Endodermal cell (in vitro differentiated cells): ENCODE measurements around the gene ZNF217. TPM values are rescaled to one million over a fixed set of nuclear protein-coding genes. Genes with fewer than 3 reads are reported as not detected.
"Not testable (repeated sequence)": the region's sequence is repeated elsewhere in the genome, so short reads cannot be mapped to it uniquely, and the experiment has no call there.

Experiments
- DNase-seq: peaks from one replicate; pipeline ENCODE4 v3.0.0-alpha.2; 2017
- H3K27ac ChIP-seq: 2 replicates; pipeline ENCODE4 v1.5.1; 2013; ENCODE audit warnings: mild to moderate bottlenecking, low read depth, low read length, moderate library complexity
- H3K27me3 ChIP-seq: 2 replicates; pipeline ENCODE4 v1.6.1; 2013; ENCODE audit warnings: mild to moderate bottlenecking, low read length, moderate library complexity; ENCODE audit not compliant: insufficient read depth, control insufficient read depth, poor library complexity, severe bottlenecking
- H3K36me3 ChIP-seq: 2 replicates; pipeline ENCODE4 v1.7.0; 2013; ENCODE audit warnings: mild to moderate bottlenecking, low read length, moderate library complexity; ENCODE audit not compliant: control insufficient read depth, insufficient read depth
- H3K4me1 ChIP-seq: one replicate; pipeline ENCODE4 v1.7.0; 2013; ENCODE audit warnings: low read length; ENCODE audit not compliant: control insufficient read depth, insufficient read depth
- H3K4me3 ChIP-seq: 2 replicates; pipeline ENCODE4 v1.5.1; 2013; ENCODE audit warnings: mild to moderate bottlenecking, low read length, moderate library complexity
- H3K9ac ChIP-seq: 2 replicates; pipeline ENCODE4 v1.6.1; 2013; ENCODE audit warnings: mild to moderate bottlenecking, low read length, moderate library complexity; ENCODE audit not compliant: poor library complexity, severe bottlenecking; ENCODE audit errors: extremely low read depth
- H3K9me3 ChIP-seq: 2 replicates; pipeline ENCODE4 v1.6.1; 2013; ENCODE audit warnings: mild to moderate bottlenecking, low read length, moderate library complexity; ENCODE audit not compliant: control insufficient read depth
- H3K27ac Mint-ChIP-seq: 2 replicates; pipeline ENCODE4 v1.8.0; 2020; ENCODE audit warnings: mixed read lengths
- H3K27me3 Mint-ChIP-seq: 2 replicates; pipeline ENCODE4 v1.8.0; 2021; ENCODE audit warnings: mild to moderate bottlenecking, mixed read lengths; ENCODE audit not compliant: insufficient read depth
- H3K36me3 Mint-ChIP-seq: 2 replicates; pipeline ENCODE4 v1.8.0; 2020; ENCODE audit warnings: low read depth, mixed read lengths
- H3K4me1 Mint-ChIP-seq: 2 replicates; pipeline ENCODE4 v1.8.0; 2020; ENCODE audit warnings: mixed read lengths
- H3K4me3 Mint-ChIP-seq: 2 replicates; pipeline ENCODE4 v1.8.0; 2020; ENCODE audit warnings: mild to moderate bottlenecking, moderate library complexity, mixed read lengths
- H3K9me3 Mint-ChIP-seq: 2 replicates; pipeline ENCODE4 v1.8.0; 2020; ENCODE audit warnings: mild to moderate bottlenecking, mixed read lengths
- WGBS, 2 experiments: methylation state at CpG; one replicate each; pipeline versions ENCODE4 v1.1.5 to v1.1.7; 2013; ENCODE audit warnings: missing lambda C conversion rate in 2 of 2, mixed read lengths in 1 of 2; ENCODE audit not compliant: insufficient coverage in 1 of 2, insufficient read length in 1 of 2; 5-methylcytosine and 5-hydroxymethylcytosine counted together
- total RNA-seq, 2 donors: library from RNA; stranded (reverse); fragmentation: NEBNext Ultra II Directional in 1 of 2; extraction: Animal tissue kit (Norgen Biotek cat#: 25700) in 1 of 2; gene quantifications; 2 replicates in 1 of 2; 3 replicates in 1 of 2; pipeline ENCODE4 v1.2.1, GENCODE V29; 2021
- TF ChIP-seq, protein P1 (sequence below): fragments of 200-600 bp; sonication (generic); conservative IDR thresholded peaks from 2 replicates; pipeline ENCODE4 v1.5.0; 2021; ENCODE audit warnings: antibody characterized with exemption, mild to moderate bottlenecking

ZNF217 gene
- total RNA-seq, 2 donors from 2014 or later: 100 to 123 TPM

DNA sequence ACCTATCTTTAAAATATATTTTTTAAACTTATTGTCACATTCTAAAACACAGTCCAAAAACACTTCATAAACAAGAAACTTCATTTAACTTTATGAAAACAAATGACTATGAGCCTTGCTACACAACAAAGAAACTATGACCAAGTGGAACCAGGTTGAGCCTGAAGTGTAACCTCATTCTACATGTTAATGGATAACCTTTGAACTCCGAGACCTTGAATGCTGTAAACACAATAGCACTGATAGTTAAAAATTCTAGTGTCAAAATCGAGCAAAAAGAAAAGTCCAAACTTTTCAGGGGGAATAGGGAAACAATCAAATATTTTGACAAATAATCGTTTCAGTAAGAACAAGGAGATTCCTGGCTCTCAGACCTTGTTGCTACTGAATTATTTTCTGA is 2.1 kb upstream of the ZNF217 start:
- H3K27me3 ChIP-seq, H3K27me3 Mint-ChIP-seq, DNase-seq, H3K36me3 Mint-ChIP-seq, H3K9me3 Mint-ChIP-seq, H3K9me3 ChIP-seq, H3K36me3 ChIP-seq, H3K27ac ChIP-seq: not testable (repeated sequence)
- Mint-ChIP-seq H3K4me1 (peaks cover 52% of the 10 kb centered on the region), H3K4me3 (peak overlapping the region; percentile 89), H3K27ac (peak overlapping the region; percentile 87)
- Histone ChIP-seq H3K4me3 (peak overlapping the region; percentile 100), H3K9ac (peak overlapping the region; percentile 91), H3K4me1 (peaks cover 14% of the 10 kb centered on the region)
- 40% methylated on average over 1 of the region's 3 CpGs; no CpG with 5 or more reads in 1 of the 2 experiments for WGBS, 2 experiments

DNA sequence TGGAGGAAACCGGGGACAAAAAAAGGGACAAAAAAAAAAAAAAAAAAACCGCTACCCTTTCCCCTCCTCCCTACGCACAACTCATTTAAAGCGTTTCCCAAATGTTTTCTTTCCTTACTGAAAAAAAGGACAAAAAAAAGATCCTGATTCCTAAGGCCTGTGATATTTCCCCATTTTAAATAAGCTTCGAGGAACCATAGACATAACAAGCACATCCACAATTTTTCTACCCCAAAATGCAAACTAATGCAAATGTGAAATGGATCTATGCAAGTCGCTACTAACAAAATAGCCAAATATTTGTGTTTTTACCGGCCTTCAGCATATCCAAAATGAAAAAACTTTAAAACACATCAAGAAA is 1.4 kb upstream of the ZNF217 start:
- peak overlapping the region; percentile 94 for H3K27ac Mint-ChIP-seq
- Histone ChIP-seq H3K4me1 (peaks cover 13% of the 10 kb centered on the region), H3K9me3 (no peaks in the 10 kb centered on the region), H3K9ac (peak overlapping the region; percentile 91), H3K36me3 (no peaks in the 10 kb centered on the region), H3K27ac (peak overlapping the region; percentile 80), H3K27me3 (no peaks in the 10 kb centered on the region), H3K4me3 (peak overlapping the region; percentile 100)
- TF ChIP-seq, protein P1, sequence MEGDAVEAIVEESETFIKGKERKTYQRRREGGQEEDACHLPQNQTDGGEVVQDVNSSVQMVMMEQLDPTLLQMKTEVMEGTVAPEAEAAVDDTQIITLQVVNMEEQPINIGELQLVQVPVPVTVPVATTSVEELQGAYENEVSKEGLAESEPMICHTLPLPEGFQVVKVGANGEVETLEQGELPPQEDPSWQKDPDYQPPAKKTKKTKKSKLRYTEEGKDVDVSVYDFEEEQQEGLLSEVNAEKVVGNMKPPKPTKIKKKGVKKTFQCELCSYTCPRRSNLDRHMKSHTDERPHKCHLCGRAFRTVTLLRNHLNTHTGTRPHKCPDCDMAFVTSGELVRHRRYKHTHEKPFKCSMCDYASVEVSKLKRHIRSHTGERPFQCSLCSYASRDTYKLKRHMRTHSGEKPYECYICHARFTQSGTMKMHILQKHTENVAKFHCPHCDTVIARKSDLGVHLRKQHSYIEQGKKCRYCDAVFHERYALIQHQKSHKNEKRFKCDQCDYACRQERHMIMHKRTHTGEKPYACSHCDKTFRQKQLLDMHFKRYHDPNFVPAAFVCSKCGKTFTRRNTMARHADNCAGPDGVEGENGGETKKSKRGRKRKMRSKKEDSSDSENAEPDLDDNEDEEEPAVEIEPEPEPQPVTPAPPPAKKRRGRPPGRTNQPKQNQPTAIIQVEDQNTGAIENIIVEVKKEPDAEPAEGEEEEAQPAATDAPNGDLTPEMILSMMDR: no peak
- no peaks in the 10 kb centered on the region for H3K9me3 Mint-ChIP-seq
- H3K36me3 Mint-ChIP-seq: no peaks in the 10 kb centered on the region
- no peaks in the 10 kb centered on the region for H3K27me3 Mint-ChIP-seq
- DNase-seq: no peak
- H3K4me1 Mint-ChIP-seq: peaks cover 51% of the 10 kb centered on the region
- WGBS, 2 experiments: 4 to 8% methylated on average over 2 to 7 of the region's 7 CpGs
- H3K4me3 Mint-ChIP-seq: peak overlapping the region; percentile 89

DNA sequence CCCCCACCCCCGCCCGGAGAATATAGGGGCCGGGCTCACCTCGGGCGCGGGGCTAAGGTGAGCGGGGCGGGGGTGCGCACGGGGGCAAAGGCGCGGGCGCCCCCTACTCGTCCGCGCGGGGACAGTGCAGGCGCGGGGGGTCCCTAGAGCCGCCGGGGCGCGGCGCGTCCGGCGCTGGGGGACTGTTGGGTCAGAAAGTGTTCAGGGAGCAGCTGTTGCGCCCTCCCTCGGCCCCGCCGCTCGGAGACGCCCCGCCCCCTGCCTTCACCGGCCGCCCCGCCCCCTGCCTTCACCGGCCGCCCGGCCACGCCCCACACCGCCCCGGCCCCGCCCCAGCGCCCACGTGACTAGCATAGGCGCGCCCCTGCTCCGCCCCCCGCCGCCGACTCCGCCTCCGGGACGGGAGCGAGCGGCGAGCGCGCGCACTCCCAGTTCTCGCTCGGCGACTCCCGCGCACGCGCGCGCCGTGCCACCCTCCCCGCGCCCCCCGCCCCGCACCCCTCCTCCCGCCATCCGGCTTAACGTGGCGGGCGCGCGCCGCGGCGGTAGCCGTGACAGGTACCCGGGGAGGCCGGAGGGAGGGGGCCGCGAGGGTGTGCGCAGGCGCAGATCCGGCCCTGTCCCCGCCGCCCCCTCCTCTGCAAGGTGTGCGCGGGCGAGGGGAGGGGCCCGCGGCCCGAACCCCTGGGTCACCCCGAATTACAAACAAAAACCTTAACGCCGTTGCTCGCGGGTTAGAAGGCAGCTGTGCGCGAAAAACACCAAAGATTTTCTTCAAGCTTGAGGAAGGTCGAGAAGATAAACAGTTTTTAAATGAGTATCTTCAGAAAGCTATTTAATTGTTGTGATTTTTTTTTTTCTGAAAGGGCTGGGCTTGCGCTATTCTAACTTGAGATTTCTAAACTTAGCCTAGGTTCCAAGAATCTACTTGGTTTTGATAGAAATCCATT is 704 bp upstream of the ZNF217 start:
- 0 to 2% methylated on average over 6 to 101 of the region's 110 CpGs for WGBS, 2 experiments

More for the DNA sequence above, 704 bp upstream of the ZNF217 start:
- Histone ChIP-seq H3K27me3 (no peaks in the 10 kb centered on the region), H3K4me3 (peak overlapping the region; percentile 100), H3K27ac (peak overlapping the region; percentile 90), H3K4me1 (peaks cover 7% of the 10 kb centered on the region), H3K9ac (peak overlapping the region; percentile 91), H3K9me3 (no peaks in the 10 kb centered on the region), H3K36me3 (no peaks in the 10 kb centered on the region)
- DNase-seq: peak; percentile 99
- H3K9me3 Mint-ChIP-seq: no peaks in the 10 kb centered on the region
- H3K27ac Mint-ChIP-seq: peak overlapping the region; percentile 94
- peaks cover 50% of the 10 kb centered on the region for H3K4me1 Mint-ChIP-seq
- TF ChIP-seq, protein P1: peak; percentile 67
- H3K27me3 Mint-ChIP-seq: no peaks in the 10 kb centered on the region
- no peaks in the 10 kb centered on the region for H3K36me3 Mint-ChIP-seq
- H3K4me3 Mint-ChIP-seq: peak overlapping the region; percentile 89
